ENCODE measurements around the gene C11orf52. TPM values are rescaled to one million over a fixed set of nuclear protein-coding genes. Genes with fewer than 3 reads are reported as not detected.
A peak's percentile ranks its signal among the peaks of the same experiment; 100 is the strongest.

The C11orf52 gene
- total and polyA plus RNA-seq, 2 of the 13 experiments (the other 11 are each of a cell fraction or from before 2014, with no cell fraction given) = 7.4 to 11.0 TPM

GRCh38 chr11:111936040-111936540 lies 17.4 kb downstream of the C11orf52 start (continued):
- TF ChIP-seq AHDC1 (CRISPR knock-in tag; IDR thresholded peaks at IDR 0.05; ENCODE audit: borderline replicate concordance) = no peak
- TF ChIP-seq TFE3 (CRISPR knock-in tag; IDR thresholded peaks at IDR 0.05) = peak; percentile 75

- FAIRE-seq = no peak
- in situ Hi-C loops (cut with HindIII; ENCODE audit: extremely low pct_ligation_motif_present, low pct_unique_long_range_greater_than_20kb) = loop anchor here (5.0 kb wide), 1 partner anchor 50 kb away; no protein-coding TSS in a partner anchor
- no TSS peak for BruUV-seq (replicated peaks)
- TF ChIP-seq ZNF580 (CRISPR knock-in tag; IDR thresholded peaks at IDR 0.05; ENCODE audit: borderline replicate concordance, low read depth) (peak; percentile 35), PRPF4 (IDR thresholded peaks at IDR 0.05; ENCODE audit: low read depth, low read length, poor library complexity, severe bottlenecking) (no peak), SAP130 (CRISPR knock-in tag; IDR thresholded peaks at IDR 0.05; ENCODE audit: low read depth) (no peak), ZNF761 (CRISPR knock-in tag; conservative IDR thresholded peaks at IDR 0.05) (no peak), SOX13 (IDR thresholded peaks at IDR 0.05) (no peak), SOX13 (CRISPR knock-in tag; conservative IDR thresholded peaks at IDR 0.05 in 1 of 2, IDR thresholded peaks at IDR 0.05 in 1 of 2) (peak in 1 of 2 experiments; percentile 42; a peak in 1 of 4 replicates), ZNF709 (CRISPR knock-in tag; IDR thresholded peaks at IDR 0.05) (no peak), ZNF260 (CRISPR knock-in tag; IDR thresholded peaks at IDR 0.05; ENCODE audit: borderline replicate concordance, low read depth) (no peak), ETV6 (CRISPR knock-in tag; conservative IDR thresholded peaks at IDR 0.05) (no peak), ZNF7 (CRISPR knock-in tag; IDR thresholded peaks at IDR 0.05) (no peak), TFAP4 (IDR thresholded peaks at IDR 0.05; ENCODE audit: borderline replicate concordance, low read depth) (no peak), NPAS2 (CRISPR knock-in tag; IDR thresholded peaks at IDR 0.05; ENCODE audit: borderline replicate concordance) (no peak)
Observed at GRCh38 chr11:111937461-111937769, 18.7 kb downstream of the C11orf52 start.

More at GRCh38 chr11:111937461-111937769, 18.7 kb downstream of the C11orf52 start:
- peak overlapping the region; percentile 98 for H3K4me2 ChIP-seq (ENCODE audit: low read depth, low read length)
- DNase-seq (ENCODE audit: low spot score) (no peak), ATAC-seq (peak; percentile 26)
- 0 out of 5 replicates have a peak, but pooled peaks cover 0 to 2% of the 10 kb centered on the region in 2 experiments for H3K36me3 ChIP-seq (replicated peaks in 1 of 2; ENCODE audit: control insufficient read depth in 1 of 2, insufficient read depth in 2 of 2, low read length in 2 of 2)
- H4K20me1 ChIP-seq (ENCODE audit: insufficient read depth, low read length) = no peaks in the 10 kb centered on the region; the same call in 1 of the 2 replicates
- ChIA-PET POLR2A (interaction anchor here (0.8 to 3.3 kb wide), 10 partner anchors 9 to 149 kb away, joined by 3 to 66 read pairs (median 4); partner anchors contain the start of genes ALG9, C11orf52, DLAT and SDHD), CTCF (ENCODE audit: low intra/inter-chr PET ratio, low total read pairs) (no interaction called here)
- H3K27me3 ChIP-seq (ENCODE audit: control insufficient read depth in 1 of 2, insufficient read depth in 2 of 2, low read length in 2 of 2) = no peaks in the 10 kb centered on the region
- H3K9ac ChIP-seq (ENCODE audit: insufficient read depth, low read depth, low read length) = peak overlapping the region; percentile 68
- WGBS (ENCODE audit: low lambda C conversion rate) = no CpG with 5 or more reads among the region's 9 CpGs
- peak overlapping the region; percentile 90 for H3K27ac ChIP-seq (ENCODE audit: extremely low read length, insufficient read depth, low read length)
- H3K79me2 ChIP-seq (ENCODE audit: insufficient read depth, low read length) = peaks cover 16% of the 10 kb centered on the region
- H3K4me1 ChIP-seq (ENCODE audit: insufficient read depth, low read length) = peaks cover 73% of the 10 kb centered on the region
- intact Hi-C loops (cut with micrococcal nuclease; ENCODE audit: unreplicated experiment) = loop anchor here (10.0 kb wide), 1 partner anchor 87 kb away; the partner anchor contains the start of gene DLAT
- peak overlapping the region; percentile 18 for H2AFZ ChIP-seq (ENCODE audit: low read length)
- no peaks in the 10 kb centered on the region for H3K9me3 ChIP-seq (ENCODE audit: low read length)
- H3K4me3 ChIP-seq (replicated peaks in 1 of 3; ENCODE audit: insufficient read depth in 1 of 3, low read depth in 2 of 3, low read length in 3 of 3) = peak overlapping the region; percentile 72 to 85 (median 84)
